BLaER1 treated with 17β-estradiol and CSF1 and Interleukin-3, amounts not matched to agents 10 nM and 100 nM (cell line): ENCODE results near the gene PDZRN4.
A peak's percentile ranks its signal among the peaks of the same experiment; 100 is the strongest.
"Not testable (repeated sequence)": the region's sequence is repeated elsewhere in the genome, so short reads cannot be mapped to it uniquely, and the experiment has no call there.

Experiments used
- H3K27ac ChIP-seq, 11 experiments: shearing (Covaris generic); formaldehyde crosslinking; 2 replicates each; pipeline ENCODE4 v1.8.1; 2022
- H3K27me3 ChIP-seq, 11 experiments: shearing (Covaris generic); formaldehyde crosslinking; 2 replicates each; pipeline ENCODE4 v1.8.1; 2022
- H3K36me3 ChIP-seq, 11 experiments: shearing (Covaris generic); formaldehyde crosslinking; 2 replicates each; pipeline ENCODE4 v1.8.1; 2022
- H3K4me1 ChIP-seq, 10 experiments: shearing (Covaris generic); formaldehyde crosslinking; 2 replicates each; pipeline ENCODE4 v1.8.1; 2022
- H3K4me2 ChIP-seq, 11 experiments: shearing (Covaris generic); formaldehyde crosslinking; 2 replicates each; pipeline ENCODE4 v1.8.1; 2022
- H3K4me3 ChIP-seq, 10 experiments: shearing (Covaris generic); formaldehyde crosslinking; 2 replicates each; pipeline ENCODE4 v1.8.1; 2022
- H3K9ac ChIP-seq, 11 experiments: shearing (Covaris generic); formaldehyde crosslinking; 2 replicates each; pipeline ENCODE4 v1.8.1; 2022
- H3K9me3 ChIP-seq, 11 experiments: shearing (Covaris generic); formaldehyde crosslinking; replicated peaks in 1 of 11; 2 replicates each; pipeline ENCODE4 v1.8.1; 2022
- H4K20me1 ChIP-seq, 11 experiments: shearing (Covaris generic); formaldehyde crosslinking; 2 replicates each; pipeline ENCODE4 v1.8.1; 2022
- Cebpa-rat ChIP-seq, 11 experiments: shearing (Covaris generic); IDR thresholded peaks; 2 replicates each; pipeline ENCODE4 v1.8.1; 2022

Gene PDZRN4

DNA sequence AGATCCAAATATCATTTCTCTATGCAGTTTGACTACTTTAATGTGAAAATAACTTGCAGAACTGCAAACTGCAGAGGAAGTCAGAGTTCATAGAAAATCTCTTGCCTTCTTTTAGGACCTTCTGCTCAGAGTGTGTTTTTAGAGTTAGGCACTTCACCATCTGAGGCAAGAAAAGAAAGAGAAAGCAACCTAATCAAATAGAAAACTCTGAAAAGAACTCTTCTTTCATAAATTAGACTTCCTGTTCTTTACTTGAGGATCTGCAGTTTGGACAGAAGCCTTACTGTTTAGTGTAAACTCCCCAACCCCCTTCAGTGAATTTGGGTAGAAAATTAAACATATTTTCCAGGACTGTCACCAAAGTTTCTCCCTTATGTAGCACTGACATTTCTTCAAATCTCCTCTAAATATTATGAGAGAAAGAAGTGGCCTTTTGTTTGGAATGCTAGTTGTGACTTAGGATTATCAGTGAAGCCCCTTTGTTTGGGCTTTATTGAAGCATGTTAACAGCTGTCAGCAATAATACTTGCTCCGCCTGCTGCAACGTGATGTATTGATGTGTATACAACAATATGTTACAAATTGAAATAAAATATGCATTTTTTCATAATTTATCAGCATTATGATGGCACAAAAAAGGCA lies 99.5 kb downstream of the PDZRN4 start:
- H4K20me1 ChIP-seq: no peaks in the 10 kb centered on the region
- no peak overlapping the region for H3K4me2 ChIP-seq
- H3K27me3 ChIP-seq: no peaks in the 10 kb centered on the region
- H3K4me1 ChIP-seq: no peaks in the 10 kb centered on the region
- no peak for TF ChIP-seq Cebpa-rat (IDR thresholded peaks at IDR 0.05)
- H3K4me3 ChIP-seq: no peak overlapping the region
- no peaks in the 10 kb centered on the region for H3K36me3 ChIP-seq
- no peak overlapping the region for H3K27ac ChIP-seq
- H3K9ac ChIP-seq: no peak overlapping the region
- no peaks in the 10 kb centered on the region; a peak in 1 of 22 replicates for H3K9me3 ChIP-seq

DNA sequence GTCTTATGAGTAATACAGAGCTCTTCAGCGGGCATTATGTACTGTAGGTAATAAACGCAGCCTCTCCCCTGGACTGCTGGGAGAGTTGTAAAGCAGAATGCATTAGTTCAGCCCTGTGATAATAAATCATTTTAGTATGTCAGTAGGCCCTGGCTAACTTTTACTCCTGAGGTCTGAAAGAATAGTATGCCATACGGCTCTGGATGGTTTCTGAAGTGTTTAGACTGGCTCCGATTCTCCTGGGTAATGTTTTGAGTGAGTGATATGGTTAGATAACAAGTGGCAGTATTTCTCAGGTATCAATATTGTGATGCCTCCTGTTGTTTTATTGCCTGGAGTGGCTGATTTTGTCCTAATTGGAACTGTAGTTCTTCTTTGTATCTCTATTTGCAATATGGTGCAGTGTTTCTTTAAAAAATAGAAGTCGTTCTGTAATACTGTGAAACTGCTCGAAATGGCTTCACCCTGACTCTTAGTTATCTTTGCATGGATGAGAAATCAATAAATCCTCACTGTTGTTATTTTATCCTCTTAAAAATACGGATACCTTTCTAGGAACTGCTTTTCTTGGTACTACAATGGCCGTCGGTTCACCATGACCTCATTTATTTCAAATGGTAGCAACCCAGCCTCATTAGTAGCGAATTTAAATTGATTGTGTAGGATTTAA lies 100.2 kb downstream of the PDZRN4 start:
- Histone ChIP-seq H3K4me2 (no peak overlapping the region), H3K27me3 (no peaks in the 10 kb centered on the region), H3K9ac (no peak overlapping the region), H3K9me3 (no peaks in the 10 kb centered on the region), H3K27ac (no peak overlapping the region), H3K4me3 (no peak overlapping the region), H4K20me1 (no peaks in the 10 kb centered on the region), H3K4me1 (no peaks in the 10 kb centered on the region), H3K36me3 (no peaks in the 10 kb centered on the region)
- TF ChIP-seq Cebpa-rat (IDR thresholded peaks at IDR 0.05): no peak

DNA sequence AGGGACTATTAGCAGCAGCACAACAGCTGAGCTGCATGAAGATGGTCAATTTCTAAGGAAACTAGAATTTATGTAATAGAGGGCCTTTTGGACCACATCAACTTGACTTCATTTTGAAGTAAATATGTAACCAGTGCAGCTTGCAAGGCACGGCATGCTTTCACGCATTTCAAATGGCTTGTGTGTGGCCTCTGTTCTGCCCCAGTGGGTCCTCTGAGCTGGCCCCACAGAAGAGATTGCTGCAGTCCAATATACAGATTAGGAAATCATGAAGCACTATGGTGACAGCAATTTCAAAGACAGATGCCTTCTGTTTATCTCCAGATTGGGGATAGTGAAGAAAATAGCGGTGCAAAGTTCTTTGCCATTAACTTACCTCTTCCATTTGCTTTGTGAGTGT lies 101.4 kb downstream of the PDZRN4 start:
- Histone ChIP-seq H3K9ac (no peak overlapping the region), H4K20me1 (no peaks in the 10 kb centered on the region), H3K4me3 (no peak overlapping the region), H3K4me1 (no peaks in the 10 kb centered on the region), H3K9me3 (no peaks in the 10 kb centered on the region), H3K4me2 (no peak overlapping the region), H3K36me3 (no peaks in the 10 kb centered on the region), H3K27ac (no peak overlapping the region), H3K27me3 (no peaks in the 10 kb centered on the region)
- TF ChIP-seq Cebpa-rat (IDR thresholded peaks at IDR 0.05): no peak

DNA sequence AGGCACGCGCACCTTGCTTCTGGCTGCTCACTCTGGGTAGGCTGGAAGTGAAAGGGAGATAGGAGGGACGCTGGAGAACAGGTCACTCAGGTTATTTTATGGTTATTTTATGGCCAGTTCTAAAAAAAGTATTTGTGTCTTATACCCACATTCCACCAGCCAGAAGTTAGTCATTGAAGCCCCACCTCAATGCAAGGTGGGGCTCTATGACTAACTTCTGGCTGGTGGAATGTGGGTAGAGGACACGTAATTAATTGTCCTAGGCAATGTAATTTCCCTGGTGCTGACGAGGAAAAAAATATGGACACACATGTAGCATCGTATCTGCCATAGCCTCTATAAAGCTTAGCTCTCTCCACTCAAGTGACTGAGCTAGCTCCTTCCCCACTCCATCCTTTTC lies 104.9 kb downstream of the PDZRN4 start:
- H3K27ac ChIP-seq: no peak overlapping the region
- no peaks in the 10 kb centered on the region for H3K27me3 ChIP-seq
- H3K4me3 ChIP-seq: no peak overlapping the region
- no peaks in the 10 kb centered on the region for H3K4me1 ChIP-seq
- H3K9ac ChIP-seq: no peak overlapping the region
- no peak overlapping the region for H3K4me2 ChIP-seq
- no peaks in the 10 kb centered on the region for H4K20me1 ChIP-seq
- H3K9me3 ChIP-seq: no peaks in the 10 kb centered on the region
- TF ChIP-seq Cebpa-rat (IDR thresholded peaks at IDR 0.05): no peak
- no peaks in the 10 kb centered on the region for H3K36me3 ChIP-seq

DNA sequence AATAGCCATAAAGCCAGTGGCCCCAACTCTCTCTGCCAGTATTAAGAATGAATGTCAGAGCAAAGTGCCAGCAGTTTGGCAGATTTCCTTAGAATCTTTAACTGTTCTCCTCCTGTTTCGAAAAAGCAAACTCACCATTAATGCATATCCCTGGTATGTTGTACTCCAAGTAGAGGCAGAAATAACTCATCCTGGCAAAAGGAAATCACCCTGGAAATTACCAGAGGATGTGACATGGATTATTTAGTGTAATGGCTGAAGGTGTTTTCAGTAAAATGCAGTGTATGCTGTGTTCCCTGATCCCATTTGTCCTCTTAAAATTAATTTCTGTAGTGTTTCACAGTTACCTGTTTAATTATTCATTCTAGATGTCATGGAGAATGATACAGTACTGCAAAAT lies 105.3 kb downstream of the PDZRN4 start:
- H3K36me3 ChIP-seq: no peaks in the 10 kb centered on the region
- TF ChIP-seq Cebpa-rat (IDR thresholded peaks at IDR 0.05): no peak
- H3K9ac ChIP-seq: no peak overlapping the region
- no peaks in the 10 kb centered on the region for H4K20me1 ChIP-seq
- H3K27me3 ChIP-seq: no peaks in the 10 kb centered on the region
- no peaks in the 10 kb centered on the region for H3K4me1 ChIP-seq
- no peak overlapping the region for H3K27ac ChIP-seq
- H3K4me3 ChIP-seq: no peak overlapping the region
- no peaks in the 10 kb centered on the region for H3K9me3 ChIP-seq
- no peak overlapping the region for H3K4me2 ChIP-seq

DNA sequence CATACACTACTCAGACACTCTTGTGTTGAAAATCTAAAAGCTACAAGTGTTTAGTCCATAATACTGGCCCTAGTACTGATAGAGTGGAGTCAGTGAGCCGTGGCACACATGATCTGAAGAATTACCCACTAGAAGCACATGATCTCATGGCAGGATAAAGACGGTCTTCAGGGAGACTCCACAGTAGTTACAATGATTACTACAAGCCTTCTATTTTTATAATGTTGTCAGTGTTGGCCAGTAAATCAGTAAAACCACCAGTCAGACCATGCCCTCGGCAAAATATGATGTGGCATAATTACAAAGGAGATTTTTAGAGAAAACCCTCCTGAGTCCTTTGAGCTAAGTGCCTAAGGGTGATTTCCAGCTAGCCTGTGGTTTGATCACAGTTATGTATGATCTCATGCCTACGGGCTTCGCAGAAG lies 114.9 kb downstream of the PDZRN4 start:
- no peak overlapping the region for H3K4me3 ChIP-seq
- H4K20me1 ChIP-seq: no peaks in the 10 kb centered on the region
- no peak for TF ChIP-seq Cebpa-rat (IDR thresholded peaks at IDR 0.05)
- H3K27me3 ChIP-seq: no peaks in the 10 kb centered on the region
- peak overlapping the region in 7 of 11 experiments; percentile 21 to 58 (median 38); a peak in 12 of 22 replicates for H3K4me2 ChIP-seq
- no peak overlapping the region for H3K27ac ChIP-seq
- no peak overlapping the region for H3K9ac ChIP-seq
- no peaks in the 10 kb centered on the region for H3K36me3 ChIP-seq
- peaks cover 0 to 13% (median 7%) of the 10 kb centered on the region in 10 experiments; a peak in 8 of 20 replicates for H3K4me1 ChIP-seq
- H3K9me3 ChIP-seq: no peaks in the 10 kb centered on the region

DNA sequence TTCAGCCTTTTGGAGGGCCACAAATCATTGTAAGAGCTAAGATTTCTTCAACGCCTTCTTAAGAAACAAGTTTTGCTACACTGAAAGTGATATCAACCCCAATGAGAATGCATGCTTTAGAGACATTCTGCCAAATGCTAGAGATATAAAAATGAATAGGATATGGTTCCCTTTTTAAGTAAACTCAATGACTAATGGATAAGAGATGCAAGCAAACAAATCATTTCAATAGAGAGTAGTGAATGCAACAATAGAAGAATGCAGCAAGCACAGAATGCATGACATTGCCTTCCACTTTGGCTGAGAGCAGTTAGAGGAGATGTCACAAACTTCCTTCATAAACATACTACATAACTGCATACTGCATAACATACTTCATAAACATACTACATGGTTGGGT lies 116.4 kb downstream of the PDZRN4 start:
- Histone ChIP-seq H3K36me3 (no peaks in the 10 kb centered on the region), H3K27me3 (no peaks in the 10 kb centered on the region), H3K9ac (no peak overlapping the region), H3K27ac (no peak overlapping the region), H4K20me1 (no peaks in the 10 kb centered on the region), H3K4me3 (no peak overlapping the region), H3K4me1 (peaks cover 0 to 13% (median 7%) of the 10 kb centered on the region in 10 experiments; a peak in 8 of 20 replicates), H3K9me3 (no peaks in the 10 kb centered on the region), H3K4me2 (no peak overlapping the region)
- TF ChIP-seq Cebpa-rat (IDR thresholded peaks at IDR 0.05): no peak

DNA sequence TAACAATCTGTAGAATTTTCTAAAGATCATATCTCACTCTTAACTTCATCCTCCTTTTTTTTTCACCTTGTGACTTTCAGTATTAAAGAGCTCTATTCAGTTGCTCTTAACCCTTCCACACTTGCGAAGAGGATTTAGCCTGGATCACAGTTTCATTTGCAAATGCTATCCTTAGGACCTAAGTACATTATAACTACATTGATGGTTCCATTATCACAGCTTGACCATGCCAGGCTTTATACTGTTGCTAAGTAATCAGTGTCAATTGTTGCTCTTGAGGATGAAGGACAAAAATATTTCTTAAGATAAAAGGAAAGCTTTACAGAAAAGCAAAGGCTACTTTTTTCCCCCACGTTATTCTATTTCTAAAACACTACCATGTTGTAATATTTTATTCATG lies 122.2 kb downstream of the PDZRN4 start:
- no peak overlapping the region for H3K4me2 ChIP-seq
- no peak overlapping the region for H3K27ac ChIP-seq
- TF ChIP-seq Cebpa-rat (IDR thresholded peaks at IDR 0.05): no peak
- H3K27me3 ChIP-seq: no peaks in the 10 kb centered on the region
- no peaks in the 10 kb centered on the region for H3K4me1 ChIP-seq
- no peak overlapping the region for H3K9ac ChIP-seq
- H4K20me1 ChIP-seq: no peaks in the 10 kb centered on the region; a peak in 1 of 22 replicates
- H3K4me3 ChIP-seq: no peak overlapping the region
- no peaks in the 10 kb centered on the region for H3K9me3 ChIP-seq
- H3K36me3 ChIP-seq: no peaks in the 10 kb centered on the region

DNA sequence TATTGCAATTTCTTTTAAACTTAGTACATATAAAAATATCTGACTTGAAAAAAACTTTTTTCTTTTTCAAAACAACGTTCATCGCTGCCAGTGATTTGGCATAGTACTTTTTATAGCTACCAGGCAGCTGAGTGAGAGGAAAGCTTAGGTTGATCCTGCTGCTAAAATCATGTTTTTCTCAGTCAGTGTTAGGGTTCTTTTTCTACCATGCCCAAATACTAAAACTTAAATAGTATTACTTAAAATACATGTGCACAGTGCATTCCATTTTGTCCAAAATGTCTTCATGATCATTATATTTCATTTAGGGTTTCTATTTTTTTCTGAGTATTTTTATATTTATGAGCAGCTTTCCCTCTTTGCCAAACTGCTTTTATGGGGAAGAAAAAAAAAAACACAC lies 123.8 kb downstream of the PDZRN4 start:
- Histone ChIP-seq H3K4me2 (no peak overlapping the region), H3K4me3 (no peak overlapping the region), H3K27me3 (no peaks in the 10 kb centered on the region), H4K20me1 (no peaks in the 10 kb centered on the region; a peak in 1 of 22 replicates), H3K9me3 (no peaks in the 10 kb centered on the region), H3K36me3 (no peaks in the 10 kb centered on the region), H3K4me1 (no peaks in the 10 kb centered on the region), H3K9ac (no peak overlapping the region), H3K27ac (no peak overlapping the region)
- TF ChIP-seq Cebpa-rat (IDR thresholded peaks at IDR 0.05): no peak

DNA sequence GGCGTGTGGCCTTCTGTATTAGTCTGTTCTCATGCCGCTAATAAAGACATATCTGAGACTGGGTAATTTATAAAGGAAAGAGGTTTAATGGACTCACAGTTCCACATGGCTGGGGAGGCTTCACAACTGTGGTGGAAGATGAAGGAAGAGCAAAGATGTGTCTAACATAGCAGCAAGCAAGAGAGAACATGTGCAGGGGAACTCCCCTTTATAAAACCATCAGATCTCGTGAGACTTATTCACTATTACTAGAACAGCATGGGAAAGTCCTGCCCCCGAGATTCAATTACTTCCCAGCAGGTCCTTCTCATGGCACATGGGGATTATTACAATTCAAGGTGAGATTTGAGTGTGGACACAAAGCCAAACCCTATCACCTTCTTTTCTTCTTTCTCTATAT lies 124.3 kb downstream of the PDZRN4 start:
- not testable (repeated sequence) for H3K4me3 ChIP-seq, H3K9ac ChIP-seq, H3K36me3 ChIP-seq, H3K4me2 ChIP-seq, H3K4me1 ChIP-seq, H3K27ac ChIP-seq, H3K9me3 ChIP-seq, H3K27me3 ChIP-seq, H4K20me1 ChIP-seq
